Peyer's patch (tissue), 4 donors: ENCODE data around the gene TMEM125.

Experiments
- CTCF ChIP-seq, 6 experiments: fragments of 450-650 bp in 4 of 6; fragments of 200-600 bp in 2 of 6; sonication (generic) in 1 of 6; IDR thresholded peaks; one replicate each; pipeline ENCODE4 v1.5.1; 2017 to 2019; ENCODE audit warnings: antibody characterized with exemption in 6 of 6, mild to moderate bottlenecking in 3 of 6, moderate library complexity in 1 of 6
- POLR2A ChIP-seq, 2 donors: fragments of 450-650 bp; IDR thresholded peaks; one replicate each; pipeline ENCODE4 v1.5.1; 2017; ENCODE audit warnings: antibody characterized with exemption in 2 of 2, mild to moderate bottlenecking in 2 of 2, moderate library complexity in 2 of 2

- no peak for TF ChIP-seq CTCF (IDR thresholded peaks at IDR 0.05)
- TF ChIP-seq POLR2A (IDR thresholded peaks at IDR 0.05): no peak
Measured at GRCh38 chr1:43258370-43258769, 11.4 kb upstream of the TMEM125 start.
